HL-60 (cell line): ENCODE data around the gene ZSCAN22.
A peak's percentile ranks its signal among the peaks of the same experiment; 100 is the strongest.

Source experiments
- DNase-seq, 2 experiments: peaks; one replicate each; pipeline ENCODE4 v3.0.0-alpha.2; 2010 to 2020; ENCODE audit warnings: low read depth in 1 of 2, low spot score in 1 of 2
- H3K27ac ChIP-seq: fragments of 250-450 bp; sonication (Bioruptor Pico); replicated peaks from 2 replicates; pipeline ENCODE4 v1.5.1; 2020; ENCODE audit warnings: mild to moderate bottlenecking, moderate library complexity
- H3K27me3 ChIP-seq: fragments of 250-450 bp; sonication (Bioruptor Pico); 2 replicates; pipeline ENCODE4 v1.5.1; 2021; ENCODE audit warnings: mild to moderate bottlenecking, moderate library complexity; ENCODE audit not compliant: insufficient read depth, poor library complexity, severe bottlenecking
- H3K4me3 ChIP-seq: replicated peaks from 2 replicates; pipeline ENCODE4 v1.5.1; 2011; ENCODE audit warnings: mild to moderate bottlenecking, control low read depth, low read length; ENCODE audit not compliant: insufficient read depth
- CTCF ChIP-seq: IDR thresholded peaks from one replicate; pipeline ENCODE4 v1.5.1; 2011; ENCODE audit warnings: low read length, control low read depth, inconsistent platforms; ENCODE audit not compliant: insufficient read depth
- GABPA ChIP-seq: IDR thresholded peaks from 2 replicates; pipeline ENCODE4 v1.6.1; 2012; ENCODE audit warnings: low read depth
- POLR2AphosphoS5 ChIP-seq: IDR thresholded peaks from 2 replicates; pipeline ENCODE4 v1.6.1; 2012; ENCODE audit warnings: low read depth
- REST ChIP-seq: IDR thresholded peaks from 2 replicates; pipeline ENCODE4 v1.6.1; 2012; ENCODE audit warnings: low read depth; ENCODE audit not compliant: insufficient replicate concordance
- SPI1 ChIP-seq: IDR thresholded peaks from 2 replicates; pipeline ENCODE4 v1.6.1; 2012; ENCODE audit warnings: low read depth, mild to moderate bottlenecking, borderline replicate concordance

Gene ZSCAN22

GRCh38 chr19:58380662-58381459 lies 54.1 kb downstream of the ZSCAN22 start, which contains the start of gene ZNF837:
Gene ZNF837, minus strand, starts transcription at chr19:58381030. Its CDS starts 11,698 bp downstream, at chr19:58369332.
- TF ChIP-seq POLR2AphosphoS5 = peak; percentile 86
- peak; percentile 66 for TF ChIP-seq REST
- TF ChIP-seq CTCF = no peak
- TF ChIP-seq SPI1 = no peak
- peak; percentile 99 for TF ChIP-seq GABPA
- peak within 1 kb of the TSS; percentile 88 for H3K27ac ChIP-seq
- H3K27me3 ChIP-seq = no peaks in the 10 kb centered on the region
- peak; percentile 100 for DNase-seq
- peak within 1 kb of the TSS; percentile 61 for H3K4me3 ChIP-seq

- no peak for DNase-seq
- Histone ChIP-seq H3K27me3 (no peaks in the 10 kb centered on the region), H3K27ac (peak overlapping the region; percentile 88), H3K4me3 (peak overlapping the region; percentile 61)
- TF ChIP-seq CTCF = no peak
- TF ChIP-seq SPI1 = no peak
- no peak for TF ChIP-seq REST
- TF ChIP-seq POLR2AphosphoS5 = no peak
Observed at GRCh38 chr19:58381460-58382212, 54.8 kb downstream of the ZSCAN22 start.

GRCh38 chr19:58382997-58383603 lies 56.3 kb downstream of the ZSCAN22 start:
- TF ChIP-seq POLR2AphosphoS5 (no peak), SPI1 (no peak), REST (no peak), GABPA (no peak), CTCF (no peak)
- Histone ChIP-seq H3K27me3 (no peaks in the 10 kb centered on the region), H3K27ac (no peak overlapping the region), H3K4me3 (no peak overlapping the region)
- no peak for DNase-seq
